ENCODE data around the gene TECTA.

DNA sequence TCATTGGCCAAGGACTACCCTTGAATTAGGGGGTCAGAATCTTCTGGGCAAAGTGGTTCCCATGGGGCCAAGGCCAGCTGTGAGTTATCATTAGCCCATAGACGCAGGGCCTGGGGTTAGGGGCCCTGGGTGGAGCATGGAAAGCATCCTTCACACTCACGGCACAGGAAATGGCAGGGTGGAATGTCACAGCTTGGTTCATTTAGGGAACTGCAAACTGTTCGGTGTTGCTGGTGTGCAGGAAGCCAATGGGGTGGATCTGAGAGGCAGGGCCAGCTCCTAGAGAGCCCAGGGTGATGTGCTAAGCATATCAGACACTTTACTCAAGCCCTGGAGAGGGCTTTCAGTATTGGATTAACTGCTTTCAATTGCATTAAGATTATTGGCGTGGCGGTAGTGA is 42.9 kb downstream of the TECTA start:
- TF ChIP-seq, protein P1, sequence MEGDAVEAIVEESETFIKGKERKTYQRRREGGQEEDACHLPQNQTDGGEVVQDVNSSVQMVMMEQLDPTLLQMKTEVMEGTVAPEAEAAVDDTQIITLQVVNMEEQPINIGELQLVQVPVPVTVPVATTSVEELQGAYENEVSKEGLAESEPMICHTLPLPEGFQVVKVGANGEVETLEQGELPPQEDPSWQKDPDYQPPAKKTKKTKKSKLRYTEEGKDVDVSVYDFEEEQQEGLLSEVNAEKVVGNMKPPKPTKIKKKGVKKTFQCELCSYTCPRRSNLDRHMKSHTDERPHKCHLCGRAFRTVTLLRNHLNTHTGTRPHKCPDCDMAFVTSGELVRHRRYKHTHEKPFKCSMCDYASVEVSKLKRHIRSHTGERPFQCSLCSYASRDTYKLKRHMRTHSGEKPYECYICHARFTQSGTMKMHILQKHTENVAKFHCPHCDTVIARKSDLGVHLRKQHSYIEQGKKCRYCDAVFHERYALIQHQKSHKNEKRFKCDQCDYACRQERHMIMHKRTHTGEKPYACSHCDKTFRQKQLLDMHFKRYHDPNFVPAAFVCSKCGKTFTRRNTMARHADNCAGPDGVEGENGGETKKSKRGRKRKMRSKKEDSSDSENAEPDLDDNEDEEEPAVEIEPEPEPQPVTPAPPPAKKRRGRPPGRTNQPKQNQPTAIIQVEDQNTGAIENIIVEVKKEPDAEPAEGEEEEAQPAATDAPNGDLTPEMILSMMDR (IDR thresholded peaks at IDR 0.05; ENCODE audit: low read depth, low read length, poor library complexity, severe bottlenecking): no peak
- TF ChIP-seq EZH2phosphoT487 (IDR thresholded peaks at IDR 0.05; ENCODE audit: borderline replicate concordance, low read length): no peak

Measured in DOHH2 (cell line).